Right lobe of liver (tissue), 4 donors: ENCODE results near the gene SIPA1.

Experiments
- CTCF ChIP-seq, 4 donors: fragments of 200-600 bp in 3 of 4; fragments of 450-650 bp in 1 of 4; IDR thresholded peaks; one replicate each; pipeline versions ENCODE4 v1.5.1 to v1.8.0; 2016 to 2022; ENCODE audit warnings: antibody characterized with exemption in 4 of 4, mild to moderate bottlenecking in 2 of 4
- POLR2A ChIP-seq: fragments of 450-650 bp; IDR thresholded peaks from one replicate; pipeline ENCODE4 v1.6.1; 2017; ENCODE audit warnings: antibody characterized with exemption, mild to moderate bottlenecking
- donor health status: DM: no; HTN: no; CAD: no.
- donor health status: DM: no; HTN: no; CAD: no.
- donor health status: DM: no; HTN: yes; CAD: no.

GRCh38 chr11:65655570-65656332 is 17.9 kb downstream of the SIPA1 start:
- TF ChIP-seq POLR2A (no peak), CTCF (IDR thresholded peaks at IDR 0.05) (no peak)
